ENCODE data around the gene SASH3.

SASH3 gene

GRCh38 chrX:129761596-129761995, 18.2 kb upstream of the SASH3 start:
- no peaks in the 10 kb centered on the region for H3K79me2 ChIP-seq (ENCODE audit: low read length)
- peaks cover 5% of the 10 kb centered on the region; the same call in 1 of the 2 replicates for H3F3A ChIP-seq (ENCODE audit: insufficient read depth, low read length)
- no peak overlapping the region for H3K9ac ChIP-seq (ENCODE audit: low read length)
- no peaks in the 10 kb centered on the region for H3K27me3 ChIP-seq (replicated peaks; ENCODE audit: insufficient read depth, low read length)
- H4K20me1 ChIP-seq (ENCODE audit: insufficient read depth, low read length), result no peaks in the 10 kb centered on the region
- H3K4me3 ChIP-seq (ENCODE audit: low read length), result no peak overlapping the region
- no peaks in the 10 kb centered on the region for H3K9me2 ChIP-seq (replicated peaks; ENCODE audit: insufficient read depth, low read length)
- peaks cover 20% of the 10 kb centered on the region for H3K4me1 ChIP-seq (ENCODE audit: low read length)
- TF ChIP-seq CTCF (IDR thresholded peaks at IDR 0.05; ENCODE audit: low read length) (no peak), EZH2 (optimal IDR thresholded peaks at IDR 0.05; ENCODE audit: low read depth, low read length) (no peak), EZH2phosphoT487 (IDR thresholded peaks at IDR 0.05; ENCODE audit: low read length) (no peak)
- no peak overlapping the region for H2AFZ ChIP-seq (ENCODE audit: low read length)
- no peaks in the 10 kb centered on the region for H3K9me3 ChIP-seq (replicated peaks; ENCODE audit: insufficient read depth, low read length)
- H3K36me3 ChIP-seq (replicated peaks; ENCODE audit: insufficient read depth, low read length), result no peaks in the 10 kb centered on the region
- H3K4me2 ChIP-seq (ENCODE audit: low read depth, low read length), result no peak overlapping the region
- DNase-seq, result no peak
- no peak overlapping the region for H3K27ac ChIP-seq (ENCODE audit: low read length)

GRCh38 chrX:129762448-129762847, 17.3 kb upstream of the SASH3 start:
- no peak overlapping the region for H3K4me3 ChIP-seq (ENCODE audit: low read length)
- no peaks in the 10 kb centered on the region for H4K20me1 ChIP-seq (ENCODE audit: insufficient read depth, low read length)
- no peaks in the 10 kb centered on the region for H3K27me3 ChIP-seq (replicated peaks; ENCODE audit: insufficient read depth, low read length)
- H3K36me3 ChIP-seq (replicated peaks; ENCODE audit: insufficient read depth, low read length), result no peaks in the 10 kb centered on the region
- no peaks in the 10 kb centered on the region for H3K9me2 ChIP-seq (replicated peaks; ENCODE audit: insufficient read depth, low read length)
- no peaks in the 10 kb centered on the region for H3K79me2 ChIP-seq (ENCODE audit: low read length)
- peaks cover 20% of the 10 kb centered on the region for H3K4me1 ChIP-seq (ENCODE audit: low read length)
- H3K27ac ChIP-seq (ENCODE audit: low read length), result no peak overlapping the region
- no peak overlapping the region for H2AFZ ChIP-seq (ENCODE audit: low read length)
- no peak overlapping the region for H3K9ac ChIP-seq (ENCODE audit: low read length)
- TF ChIP-seq EZH2 (optimal IDR thresholded peaks at IDR 0.05; ENCODE audit: low read depth, low read length) (no peak), EZH2phosphoT487 (IDR thresholded peaks at IDR 0.05; ENCODE audit: low read length) (no peak), CTCF (IDR thresholded peaks at IDR 0.05; ENCODE audit: low read length) (no peak)
- H3F3A ChIP-seq (ENCODE audit: insufficient read depth, low read length), result peaks cover 5% of the 10 kb centered on the region; the same call in 1 of the 2 replicates
- H3K9me3 ChIP-seq (replicated peaks; ENCODE audit: insufficient read depth, low read length), result no peaks in the 10 kb centered on the region
- H3K4me2 ChIP-seq (ENCODE audit: low read depth, low read length), result no peak overlapping the region
- no peak for DNase-seq

GRCh38 chrX:129763666-129764065, 16.1 kb upstream of the SASH3 start:
- Histone ChIP-seq H3K27ac (ENCODE audit: low read length) (no peak overlapping the region), H3K27me3 (replicated peaks; ENCODE audit: insufficient read depth, low read length) (no peaks in the 10 kb centered on the region), H3K79me2 (ENCODE audit: low read length) (no peaks in the 10 kb centered on the region), H3K4me3 (ENCODE audit: low read length) (no peak overlapping the region), H3K9me3 (replicated peaks; ENCODE audit: insufficient read depth, low read length) (no peaks in the 10 kb centered on the region), H3K9me2 (replicated peaks; ENCODE audit: insufficient read depth, low read length) (no peaks in the 10 kb centered on the region), H3K9ac (ENCODE audit: low read length) (no peak overlapping the region), H3F3A (ENCODE audit: insufficient read depth, low read length) (peaks cover 6% of the 10 kb centered on the region; the same call in 1 of the 2 replicates), H2AFZ (ENCODE audit: low read length) (no peak overlapping the region), H4K20me1 (ENCODE audit: insufficient read depth, low read length) (no peaks in the 10 kb centered on the region), H3K36me3 (replicated peaks; ENCODE audit: insufficient read depth, low read length) (no peaks in the 10 kb centered on the region), H3K4me2 (ENCODE audit: low read depth, low read length) (no peak overlapping the region), H3K4me1 (ENCODE audit: low read length) (peaks cover 26% of the 10 kb centered on the region)
- DNase-seq, result no peak
- TF ChIP-seq EZH2phosphoT487 (IDR thresholded peaks at IDR 0.05; ENCODE audit: low read length), result no peak
- no peak for TF ChIP-seq CTCF (IDR thresholded peaks at IDR 0.05; ENCODE audit: low read length)
- TF ChIP-seq EZH2 (optimal IDR thresholded peaks at IDR 0.05; ENCODE audit: low read depth, low read length), result no peak
